WTC11 (cell line): ENCODE data around the gene AHCYL1. TPM values are rescaled to one million over a fixed set of nuclear protein-coding genes. Genes with fewer than 3 reads are reported as not detected.

ENCODE experiments used
- ATAC-seq: fragments of 200-7000 bp; cut with Tn5 transposase; 2 replicates; pipeline ENCODE4 v1.10.0; 2021; ENCODE audit warnings: mild to moderate bottlenecking, moderate library complexity
- CTCF ChIA-PET: fragments of 300-600 bp; sonication (Branson Sonifier 250); formaldehyde crosslinking; loops from one replicate; lab custom pipeline; 2021; ENCODE audit warnings: antibody characterized with exemption; lab: Charles Lee
- POLR2A ChIA-PET: fragments of 350-600 bp; sonication (Branson Sonifier 250); formaldehyde crosslinking; loops from one replicate; lab custom pipeline; 2021; ENCODE audit warnings: antibody characterized with exemption; lab: Charles Lee
- DNase-seq: peaks from one replicate; pipeline ENCODE4 v3.0.0; 2021; ENCODE audit warnings: low spot score
- H3K27ac Mint-ChIP-seq: 2 replicates; pipeline ENCODE4 v1.8.0; 2021; ENCODE audit warnings: mixed read lengths
- H3K27me3 Mint-ChIP-seq: 2 replicates; pipeline ENCODE4 v1.8.0; 2021; ENCODE audit warnings: low read depth, mild to moderate bottlenecking, moderate library complexity, mixed read lengths
- H3K36me3 Mint-ChIP-seq: 2 replicates; pipeline ENCODE4 v1.8.0; 2021; ENCODE audit warnings: mixed read lengths
- H3K4me1 Mint-ChIP-seq: 2 replicates; pipeline ENCODE4 v1.8.0; 2022; ENCODE audit warnings: mixed read lengths
- H3K4me3 Mint-ChIP-seq: 2 replicates; pipeline ENCODE4 v1.8.0; 2021; ENCODE audit warnings: mild to moderate bottlenecking, moderate library complexity, mixed read lengths
- H3K9me3 Mint-ChIP-seq: 2 replicates; pipeline ENCODE4 v1.8.0; 2021; ENCODE audit warnings: mixed read lengths
- AR ChIP-seq: fragments of 250-450 bp; sonication (Bioruptor Pico); IDR thresholded peaks from 2 replicates; pipeline ENCODE4 v1.9.0; 2021; ENCODE audit warnings: mild to moderate bottlenecking
- CBFB ChIP-seq: sonication (generic); formaldehyde crosslinking; IDR thresholded peaks from 2 replicates; pipeline ENCODE4 v1.8.1; 2022; ENCODE audit warnings: mild to moderate bottlenecking, low read depth, missing genetic modification reagents
- ELF4 ChIP-seq: sonication (generic); formaldehyde crosslinking; IDR thresholded peaks from 2 replicates; pipeline ENCODE4 v1.8.1; 2022; ENCODE audit warnings: low read depth, mild to moderate bottlenecking, moderate library complexity, missing genetic modification reagents
- HMGA2 ChIP-seq: fragments of 250-450 bp; sonication (Bioruptor Pico); IDR thresholded peaks from 2 replicates; pipeline ENCODE4 v1.4.0; 2021; ENCODE audit warnings: mild to moderate bottlenecking, moderate library complexity
- JAZF1 ChIP-seq: fragments of 250-450 bp; sonication (Bioruptor Pico); IDR thresholded peaks from 2 replicates; pipeline ENCODE4 v1.9.0; 2021; ENCODE audit warnings: moderate library complexity, mild to moderate bottlenecking, inconsistent platforms
- JUN ChIP-seq: sonication (generic); formaldehyde crosslinking; IDR thresholded peaks from 2 replicates; pipeline ENCODE4 v1.8.0; 2023; ENCODE audit warnings: mild to moderate bottlenecking, missing genetic modification reagents
- NFYB ChIP-seq: sonication (generic); formaldehyde crosslinking; conservative IDR thresholded peaks from 2 replicates; pipeline ENCODE4 v1.8.0; 2022; ENCODE audit warnings: low read depth, missing genetic modification reagents
- NR3C1 ChIP-seq: sonication (generic); formaldehyde crosslinking; conservative IDR thresholded peaks from 2 replicates; pipeline ENCODE4 v1.8.1; 2023; ENCODE audit warnings: low read depth, mild to moderate bottlenecking, missing genetic modification reagents
- SMAD4 ChIP-seq: sonication (generic); formaldehyde crosslinking; IDR thresholded peaks from 2 replicates; pipeline ENCODE4 v1.8.0; 2022; ENCODE audit warnings: mild to moderate bottlenecking, missing genetic modification reagents
- TEAD1 ChIP-seq: sonication (generic); formaldehyde crosslinking; IDR thresholded peaks from 2 replicates; pipeline ENCODE4 v1.8.0; 2022; ENCODE audit warnings: mild to moderate bottlenecking, missing genetic modification reagents
- TP53 ChIP-seq: sonication (generic); formaldehyde crosslinking; IDR thresholded peaks from 2 replicates; pipeline ENCODE4 v1.8.1; 2023; ENCODE audit warnings: mild to moderate bottlenecking, missing genetic modification reagents
- ZNF232 ChIP-seq: sonication (generic); formaldehyde crosslinking; IDR thresholded peaks from 2 replicates; pipeline ENCODE4 v1.8.0; 2022; ENCODE audit warnings: mild to moderate bottlenecking, missing genetic modification reagents
- ZNF317 ChIP-seq: sonication (generic); formaldehyde crosslinking; IDR thresholded peaks from 2 replicates; pipeline ENCODE4 v1.8.1; 2023; ENCODE audit warnings: low read depth, mild to moderate bottlenecking, moderate library complexity, missing genetic modification reagents, borderline replicate concordance
- ZNF396 ChIP-seq: fragments of 250-450 bp; sonication (Bioruptor Pico); IDR thresholded peaks from 2 replicates; pipeline ENCODE4 v1.8.0; 2021; ENCODE audit warnings: mild to moderate bottlenecking, moderate library complexity, borderline replicate concordance
- ZNF423 ChIP-seq: fragments of 250-450 bp; sonication (Bioruptor Pico); IDR thresholded peaks from 2 replicates; pipeline ENCODE4 v2.1.2; 2022; ENCODE audit warnings: mild to moderate bottlenecking, moderate library complexity
- total RNA-seq: library from RNA; stranded (reverse); gene quantifications from 3 replicates; pipeline ENCODE4 v1.2.3, GENCODE V29; 2021

Gene AHCYL1
- total RNA-seq, 1 experiment from 2014 or later: 92.1 TPM

DNA sequence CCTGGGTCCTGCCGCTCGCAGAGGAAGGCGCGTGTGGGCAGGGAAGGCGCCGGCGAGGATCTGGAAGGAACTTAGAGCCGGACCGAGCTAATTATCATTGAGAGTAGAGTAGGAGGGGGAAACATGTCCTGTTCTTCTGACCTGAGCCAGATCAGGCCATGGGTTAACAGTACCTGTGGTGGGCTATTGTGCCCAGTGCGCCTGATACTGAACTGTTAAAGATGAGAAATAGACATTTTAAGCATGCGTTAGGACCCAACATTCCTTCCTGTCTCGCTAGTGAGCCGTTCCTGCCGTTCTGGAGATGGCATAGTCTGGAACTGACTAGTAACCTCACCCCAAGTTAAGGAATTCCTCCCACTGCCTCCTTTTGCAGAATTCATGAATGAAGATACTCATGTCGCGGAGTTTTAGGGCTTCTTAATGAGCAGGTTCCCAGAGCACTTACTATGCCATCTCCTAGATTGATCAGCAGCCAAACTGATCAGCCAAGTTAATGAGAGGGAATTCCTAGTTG is 50.7 kb downstream of the AHCYL1 start:
- peak overlapping the region; percentile 91 for H3K27ac Mint-ChIP-seq
- no peak for DNase-seq

DNA sequence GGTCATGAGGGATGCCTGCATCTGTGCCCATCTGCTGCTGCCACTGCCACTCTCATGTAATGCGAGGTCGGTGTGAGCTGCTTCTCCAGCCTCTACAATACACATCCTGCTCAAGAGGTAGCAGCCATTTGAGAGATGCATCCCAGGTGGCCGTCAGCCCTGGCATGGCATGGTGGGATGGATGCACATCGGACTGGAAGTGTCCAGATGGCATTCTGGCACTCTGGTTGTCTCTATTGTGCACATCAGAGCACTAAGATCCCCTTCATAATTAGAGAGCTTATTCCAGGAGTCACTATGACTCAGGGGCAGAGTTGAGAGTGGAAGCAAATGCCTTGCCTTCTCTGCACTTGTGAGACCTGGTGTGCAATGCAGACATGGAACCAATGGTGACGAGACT is 53.7 kb downstream of the AHCYL1 start:
- Mint-ChIP-seq H3K4me3 (no peak overlapping the region), H3K9me3 (0 out of 2 replicates have a peak, but pooled peaks cover 6% of the 10 kb centered on the region), H3K27me3 (no peaks in the 10 kb centered on the region), H3K4me1 (peaks cover 22% of the 10 kb centered on the region), H3K27ac (no peak overlapping the region), H3K36me3 (peaks cover 57% of the 10 kb centered on the region)
- no peak for DNase-seq
- CTCF ChIA-PET: interaction anchor here (1.1 to 2.5 kb wide), 2 partner anchors 16 to 22 kb away, joined by 3 to 12 read pairs; no protein-coding TSS in a partner anchor
- ATAC-seq: no peak
- TF ChIP-seq JAZF1 (CRISPR knock-in tag) (no peak), SMAD4 (no peak), ZNF423 (CRISPR knock-in tag) (no peak), NR3C1 (CRISPR knock-in tag) (no peak), HMGA2 (CRISPR knock-in tag) (no peak), ZNF232 (CRISPR knock-in tag) (no peak), CBFB (CRISPR knock-in tag) (no peak), TEAD1 (CRISPR knock-in tag) (no peak), TP53 (CRISPR knock-in tag) (no peak)
- POLR2A ChIA-PET: no interaction called here

More for the DNA sequence above, 50.7 kb downstream of the AHCYL1 start:
- H3K4me1 Mint-ChIP-seq: peaks cover 33% of the 10 kb centered on the region
- ATAC-seq: peak; percentile 56
- 0 out of 2 replicates have a peak, but pooled peaks cover 6% of the 10 kb centered on the region for H3K9me3 Mint-ChIP-seq
- no peak for TF ChIP-seq ZNF317 (CRISPR knock-in tag)
- TF ChIP-seq TEAD1 (CRISPR knock-in tag): 0 out of 2 replicates have a peak, but pooled peaks have one; percentile 3
- peaks cover 29% of the 10 kb centered on the region for H3K36me3 Mint-ChIP-seq
- no peaks in the 10 kb centered on the region for H3K27me3 Mint-ChIP-seq
- H3K4me3 Mint-ChIP-seq: peak overlapping the region; percentile 92
- CTCF ChIA-PET: interaction anchor here (0.9 to 3.8 kb wide), 22 partner anchors 11 to 405 kb away, joined by 3 to 42 read pairs (median 5); partner anchors contain the start of genes AHCYL1, SLC6A17 and UBL4B
- POLR2A ChIA-PET: interaction anchor here (0.6 to 1.4 kb wide), 8 partner anchors 11 to 155 kb away, joined by 3 to 5 read pairs (median 4); partner anchors contain the start of genes AHCYL1 and ALX3

DNA sequence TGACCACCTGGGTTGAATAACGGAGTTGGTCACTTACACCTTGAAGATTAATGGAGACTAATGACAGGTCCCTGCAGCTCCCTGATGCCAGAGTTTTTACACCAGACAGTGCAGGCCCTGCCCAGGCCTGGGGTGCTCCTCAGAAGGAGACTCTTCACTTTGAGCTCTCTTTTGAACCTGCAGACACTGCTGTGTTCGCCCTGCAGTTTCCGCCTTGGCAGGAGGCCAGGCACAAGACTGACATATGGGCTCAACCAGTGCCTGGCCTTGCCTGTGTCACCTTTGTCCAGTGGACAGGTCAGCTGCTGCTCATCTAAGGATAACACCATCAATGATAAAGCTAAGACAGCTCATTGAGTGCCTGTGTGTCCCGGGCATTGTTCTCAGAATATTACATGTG is 55.1 kb downstream of the AHCYL1 start:
- TF ChIP-seq ELF4 (CRISPR knock-in tag) (no peak), ZNF396 (CRISPR knock-in tag) (no peak), ZNF232 (CRISPR knock-in tag) (no peak), JUN (no peak), NFYB (CRISPR knock-in tag) (no peak), AR (CRISPR knock-in tag) (no peak)
- TF ChIP-seq, all 79 proteins: peak for 0
- H3K4me3 Mint-ChIP-seq: no peak overlapping the region
- POLR2A ChIA-PET: no interaction called here
- peaks cover 68% of the 10 kb centered on the region for H3K36me3 Mint-ChIP-seq
- CTCF ChIA-PET: interaction anchor here (1.5 to 2.5 kb wide), 3 partner anchors 10 to 20 kb away, joined by 5 to 12 read pairs (median 7); no protein-coding TSS in a partner anchor
- no peaks in the 10 kb centered on the region for H3K27me3 Mint-ChIP-seq
- H3K9me3 Mint-ChIP-seq: no peaks in the 10 kb centered on the region
- ATAC-seq (no peak), DNase-seq (no peak)
- no peak overlapping the region for H3K27ac Mint-ChIP-seq
- peaks cover 12% of the 10 kb centered on the region for H3K4me1 Mint-ChIP-seq

- H3K4me1 Mint-ChIP-seq: peaks cover 8% of the 10 kb centered on the region
- no peaks in the 10 kb centered on the region for H3K9me3 Mint-ChIP-seq
- no peak overlapping the region for H3K27ac Mint-ChIP-seq
- POLR2A ChIA-PET: no interaction called here
- H3K36me3 Mint-ChIP-seq: peaks cover 75% of the 10 kb centered on the region
- CTCF ChIA-PET: interaction anchor here (1.5 to 1.8 kb wide), 3 partner anchors 11 to 20 kb away, joined by 4 to 7 read pairs (median 5); no protein-coding TSS in a partner anchor
- no peak overlapping the region for H3K4me3 Mint-ChIP-seq
- DNase-seq (no peak), ATAC-seq (no peak)
- no peak for TF ChIP-seq TP53 (CRISPR knock-in tag)
- no peak for TF ChIP-seq JUN
- no peaks in the 10 kb centered on the region for H3K27me3 Mint-ChIP-seq
Measured at GRCh38 chr1:110040548-110040947, 56.0 kb downstream of the AHCYL1 start.
